HCT116 (cell line): ENCODE measurements around the gene FADS6. TPM values are rescaled to one million over a fixed set of nuclear protein-coding genes. Genes with fewer than 3 reads are reported as not detected.

ENCODE experiments used
- ATAC-seq: fragments of 200-7000 bp; cut with Tn5 transposase; 2 replicates; pipeline ENCODE4 v1.9.1; 2020; ENCODE audit warnings: mild to moderate bottlenecking, moderate library complexity
- BruUV-seq: library from RNA; stranded (reverse); fragments of 400-500 nt; replicated peaks from 2 replicates; lab custom pipeline; 2021; lab: Mats Ljungman, UMichigan
- CTCF ChIA-PET: fragments of 300-600 bp; sonication (Branson Sonifier 250); formaldehyde crosslinking; loops from one replicate; lab custom pipeline; 2021; ENCODE audit warnings: antibody characterized with exemption; lab: Charles Lee
- POLR2A ChIA-PET: fragments of 300-600, 350-600 bp; sonication (Branson Sonifier 250); formaldehyde crosslinking; loops from one replicate; lab custom pipeline; 2021; ENCODE audit warnings: antibody characterized with exemption; lab: Charles Lee
- RAD21 ChIA-PET, 2 experiments: fragments of 300-600 bp; sonication (Branson Sonifier 250); formaldehyde crosslinking; loops; one replicate each; lab custom pipeline; 2023; ENCODE audit warnings: low total read pairs in 2 of 2; ENCODE audit not compliant: uncharacterized antibody in 2 of 2, unreplicated experiment in 2 of 2, low non-redundant PET in 1 of 2; lab: Charles Lee
- DNase-seq: peaks from one replicate; pipeline ENCODE4 v3.0.0-alpha.2; 2010; ENCODE audit warnings: low read depth, low spot score
- H2AFZ ChIP-seq: fragments of 200-600 bp; shearing (Covaris generic), sonication (generic); 2 replicates; pipeline ENCODE4 v1.6.1; 2017; ENCODE audit warnings: low read depth, mixed run types, mixed read lengths, antibody characterized with exemption, low read length; ENCODE audit not compliant: poor library complexity, severe bottlenecking
- H3K27ac ChIP-seq: 2 replicates; pipeline ENCODE4 v1.5.1; 2012; ENCODE audit warnings: low read depth, low read length
- H3K27me3 ChIP-seq: fragments of 200-600 bp; sonication (generic); 2 replicates; pipeline ENCODE4 v1.6.1; 2016; ENCODE audit warnings: mixed run types, low read length, mixed read lengths; ENCODE audit not compliant: insufficient read depth
- H3K36me3 ChIP-seq, 2 experiments: fragments of 200-500 bp in 1 of 2; fragments of 200-600 bp in 1 of 2; sonication (Bioruptor generic) in 1 of 2; sonication (generic) in 1 of 2; 2 replicates each; pipeline versions ENCODE4 v1.5.1 to v1.6.1; 2014 to 2016; ENCODE audit warnings: low read length in 2 of 2, inconsistent platforms in 1 of 2, mixed read lengths in 1 of 2, mixed run types in 1 of 2; ENCODE audit not compliant: insufficient read depth in 2 of 2, control insufficient read depth in 1 of 2
- H3K4me1 ChIP-seq, 2 experiments: fragments of 200-600 bp in 1 of 2; sonication (generic) in 1 of 2; 2 replicates each; pipeline versions ENCODE4 v1.5.1 to v1.6.1; 2012 to 2017; ENCODE audit warnings: low read length in 2 of 2, inconsistent platforms in 1 of 2, mild to moderate bottlenecking in 1 of 2, mixed read lengths in 1 of 2, mixed run types in 1 of 2, moderate library complexity in 1 of 2; ENCODE audit not compliant: insufficient read depth in 2 of 2, control insufficient read depth in 1 of 2
- H3K4me2 ChIP-seq: fragments of 200-600 bp; sonication (generic); 2 replicates; pipeline ENCODE4 v1.6.1; 2017; ENCODE audit warnings: mixed run types, low read length, mixed read lengths
- H3K4me3 ChIP-seq, 2 experiments: fragments of 200-600 bp in 1 of 2; sonication (generic) in 1 of 2; replicated peaks in 1 of 2; 2 replicates each; pipeline ENCODE4 v1.5.1; 2011 to 2016; ENCODE audit warnings: low read length in 2 of 2, control low read depth in 1 of 2, low read depth in 1 of 2, mild to moderate bottlenecking in 1 of 2, mixed read lengths in 1 of 2, mixed run types in 1 of 2
- H3K79me2 ChIP-seq: fragments of 200-600 bp; sonication (generic); 2 replicates; pipeline ENCODE4 v1.6.1; 2017; ENCODE audit warnings: mild to moderate bottlenecking, mixed run types, low read length, moderate library complexity, mixed read lengths; ENCODE audit not compliant: insufficient read depth
- H3K9ac ChIP-seq: fragments of 200-600 bp; sonication (generic); 2 replicates; pipeline ENCODE4 v1.6.1; 2016; ENCODE audit warnings: low read length, mixed read lengths
- H3K9me2 ChIP-seq: fragments of 200-600 bp; sonication (generic), shearing (Covaris generic); 2 replicates; pipeline ENCODE4 v1.6.1; 2017; ENCODE audit warnings: mixed run types, mild to moderate bottlenecking, moderate library complexity; ENCODE audit not compliant: insufficient read depth
- H3K9me3 ChIP-seq, 2 experiments: fragments of 200-500 bp in 1 of 2; fragments of 200-600 bp in 1 of 2; sonication (Bioruptor generic) in 1 of 2; sonication (generic) in 1 of 2; 2 replicates each; pipeline ENCODE4 v1.6.1; 2014 to 2017; ENCODE audit warnings: low read length in 2 of 2, mixed read lengths in 2 of 2, inconsistent platforms in 1 of 2, low read depth in 1 of 2, mild to moderate bottlenecking in 1 of 2, mixed run types in 1 of 2, moderate library complexity in 1 of 2; ENCODE audit not compliant: control insufficient read depth in 1 of 2, insufficient read depth in 1 of 2
- H4K20me1 ChIP-seq: fragments of 200-600 bp; sonication (generic), shearing (Covaris generic); 2 replicates; pipeline ENCODE4 v1.6.1; 2017; ENCODE audit warnings: mixed run types, mild to moderate bottlenecking, moderate library complexity; ENCODE audit not compliant: insufficient read depth
- EGR1 ChIP-seq: IDR thresholded peaks from 2 replicates; pipeline ENCODE4 v1.6.1; 2012; ENCODE audit warnings: low read depth
- EZH2 ChIP-seq: fragments of 200-600 bp; sonication (generic); IDR thresholded peaks from 2 replicates; pipeline ENCODE4 v1.6.1; 2017; ENCODE audit warnings: antibody characterized with exemption, mixed run types
- POLR2A ChIP-seq: IDR thresholded peaks from 2 replicates; pipeline ENCODE4 v1.7.0; 2011; ENCODE audit warnings: borderline replicate concordance; ENCODE audit not compliant: insufficient read depth, insufficient read length; ENCODE audit errors: extremely low read depth
- POLR2AphosphoS5 ChIP-seq: IDR thresholded peaks from 2 replicates; pipeline ENCODE4 v1.6.1; 2011; ENCODE audit warnings: mild to moderate bottlenecking, low read depth, low read length, moderate library complexity
- SIN3A ChIP-seq: IDR thresholded peaks from 2 replicates; pipeline ENCODE4 v1.6.1; 2012; ENCODE audit warnings: low read depth
- SP1 ChIP-seq: IDR thresholded peaks from 2 replicates; pipeline ENCODE4 v1.6.1; 2012; ENCODE audit warnings: low read depth
- TCF7L2 ChIP-seq: IDR thresholded peaks from 2 replicates; pipeline ENCODE4 v1.7.0; 2011; ENCODE audit warnings: borderline replicate concordance, inconsistent platforms; ENCODE audit not compliant: insufficient read depth, insufficient read length; ENCODE audit errors: extremely low read depth
- YY1 ChIP-seq: IDR thresholded peaks from 2 replicates; pipeline ENCODE4 v1.6.1; 2011; ENCODE audit warnings: low read length, low read depth, moderate library complexity, mild to moderate bottlenecking; ENCODE audit not compliant: insufficient replicate concordance; ENCODE audit errors: extremely low read depth
- ZFX ChIP-seq: fragments of 450-650 bp; IDR thresholded peaks from 2 replicates; pipeline ENCODE4 v1.6.1; 2017
- ZNF274 ChIP-seq: fragments of 200-500 bp; sonication (Bioruptor generic); IDR thresholded peaks from 2 replicates; pipeline ENCODE4 v1.6.1; 2014; ENCODE audit warnings: mild to moderate bottlenecking, low read depth, low read length, inconsistent platforms
- intact Hi-C: fragments of 100-400 bp; cut with micrococcal nuclease; formaldehyde crosslinking; loops from 2 replicates; pipeline ENCODE4 v1.10.0; 2022
- total RNA-seq: library from RNA; stranded (reverse); gene quantifications from one replicate; pipeline ENCODE4 v1.2.1, GENCODE V29; 2021; ENCODE audit not compliant: unreplicated experiment
- TF ChIP-seq, protein P1 (sequence below): IDR thresholded peaks from 2 replicates; pipeline ENCODE4 v1.6.1; 2012; ENCODE audit warnings: low read depth
- TF ChIP-seq, protein P2 (sequence below): IDR thresholded peaks from 2 replicates; pipeline ENCODE4 v1.6.1; 2012
- TF ChIP-seq, protein P3 (sequence below), 3 experiments: fragments of 200-600 bp in 1 of 3; sonication (generic) in 1 of 3; IDR thresholded peaks in 2 of 3; conservative IDR thresholded peaks in 1 of 3; 2 replicates each; pipeline ENCODE4 v1.5.1; 2012 to 2017; ENCODE audit warnings: low read depth in 2 of 3, low read length in 2 of 3, antibody characterized with exemption in 1 of 3, borderline replicate concordance in 1 of 3, control low read depth in 1 of 3, mild to moderate bottlenecking in 1 of 3, mixed read lengths in 1 of 3, mixed run types in 1 of 3, moderate library complexity in 1 of 3; ENCODE audit not compliant: insufficient read depth in 1 of 3
- TF ChIP-seq, protein P4 (sequence below): IDR thresholded peaks from 2 replicates; pipeline ENCODE4 v1.6.1; 2012

Gene FADS6
- total RNA-seq, 1 experiment from 2014 or later, result not detected

DNA sequence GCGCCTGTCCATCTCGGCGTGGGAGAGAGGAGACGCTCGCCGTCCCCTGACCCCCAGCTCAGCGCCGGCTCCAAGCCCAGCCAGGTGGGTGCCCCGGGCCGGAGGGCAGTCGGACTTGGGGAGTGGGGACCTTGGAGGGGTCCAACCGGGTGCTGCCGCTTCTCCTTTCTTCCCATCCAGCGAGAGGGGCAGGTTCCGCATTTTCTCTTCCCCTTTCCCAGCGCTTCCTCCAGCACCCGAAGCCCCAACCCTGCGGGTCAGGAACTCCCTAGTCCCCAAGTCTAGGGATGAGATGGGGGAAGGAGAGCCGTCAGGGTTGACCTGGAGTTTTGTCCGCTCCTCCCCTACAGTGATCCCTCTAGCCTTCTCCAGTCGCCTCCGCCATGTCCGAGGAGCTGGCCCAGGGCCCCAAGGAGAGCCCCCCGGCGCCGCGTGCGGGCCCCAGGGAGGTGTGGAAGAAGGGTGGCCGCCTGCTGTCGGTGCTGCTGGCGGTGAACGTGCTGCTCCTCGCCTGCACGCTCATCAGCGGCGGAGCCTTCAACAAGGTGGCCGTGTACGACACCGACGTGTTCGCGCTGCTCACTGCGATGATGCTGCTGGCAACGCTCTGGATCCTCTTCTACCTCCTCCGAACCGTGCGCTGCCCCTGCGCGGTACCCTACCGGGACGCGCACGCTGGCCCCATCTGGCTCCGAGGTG, 31.0 kb upstream of the FADS6 start, which contains the start of gene OTOP2:
OTOP2 (plus strand) TSS at position 24 of the 699 bp plus-strand sequence; CDS start at position 384, 360 bp downstream.
- no peaks in the 10 kb centered on the region for H4K20me1 ChIP-seq
- peak within 1 kb of the TSS; percentile 78 for H2AFZ ChIP-seq
- POLR2A ChIA-PET, result no interaction called here
- H3K4me3 ChIP-seq, result peak within 1 kb of the TSS; percentile 58 to 65
- BruUV-seq, result no TSS peak
- TF ChIP-seq EGR1 (no peak), SIN3A (no peak), ZFX (no peak), SP1 (no peak), ZNF274 (no peak), TCF7L2 (no peak), YY1 (no peak), EZH2 (no peak), POLR2A (no peak), POLR2AphosphoS5 (no peak)
- TF ChIP-seq, protein P1, sequence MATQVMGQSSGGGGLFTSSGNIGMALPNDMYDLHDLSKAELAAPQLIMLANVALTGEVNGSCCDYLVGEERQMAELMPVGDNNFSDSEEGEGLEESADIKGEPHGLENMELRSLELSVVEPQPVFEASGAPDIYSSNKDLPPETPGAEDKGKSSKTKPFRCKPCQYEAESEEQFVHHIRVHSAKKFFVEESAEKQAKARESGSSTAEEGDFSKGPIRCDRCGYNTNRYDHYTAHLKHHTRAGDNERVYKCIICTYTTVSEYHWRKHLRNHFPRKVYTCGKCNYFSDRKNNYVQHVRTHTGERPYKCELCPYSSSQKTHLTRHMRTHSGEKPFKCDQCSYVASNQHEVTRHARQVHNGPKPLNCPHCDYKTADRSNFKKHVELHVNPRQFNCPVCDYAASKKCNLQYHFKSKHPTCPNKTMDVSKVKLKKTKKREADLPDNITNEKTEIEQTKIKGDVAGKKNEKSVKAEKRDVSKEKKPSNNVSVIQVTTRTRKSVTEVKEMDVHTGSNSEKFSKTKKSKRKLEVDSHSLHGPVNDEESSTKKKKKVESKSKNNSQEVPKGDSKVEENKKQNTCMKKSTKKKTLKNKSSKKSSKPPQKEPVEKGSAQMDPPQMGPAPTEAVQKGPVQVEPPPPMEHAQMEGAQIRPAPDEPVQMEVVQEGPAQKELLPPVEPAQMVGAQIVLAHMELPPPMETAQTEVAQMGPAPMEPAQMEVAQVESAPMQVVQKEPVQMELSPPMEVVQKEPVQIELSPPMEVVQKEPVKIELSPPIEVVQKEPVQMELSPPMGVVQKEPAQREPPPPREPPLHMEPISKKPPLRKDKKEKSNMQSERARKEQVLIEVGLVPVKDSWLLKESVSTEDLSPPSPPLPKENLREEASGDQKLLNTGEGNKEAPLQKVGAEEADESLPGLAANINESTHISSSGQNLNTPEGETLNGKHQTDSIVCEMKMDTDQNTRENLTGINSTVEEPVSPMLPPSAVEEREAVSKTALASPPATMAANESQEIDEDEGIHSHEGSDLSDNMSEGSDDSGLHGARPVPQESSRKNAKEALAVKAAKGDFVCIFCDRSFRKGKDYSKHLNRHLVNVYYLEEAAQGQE, result no peak
- TF ChIP-seq, protein P2, sequence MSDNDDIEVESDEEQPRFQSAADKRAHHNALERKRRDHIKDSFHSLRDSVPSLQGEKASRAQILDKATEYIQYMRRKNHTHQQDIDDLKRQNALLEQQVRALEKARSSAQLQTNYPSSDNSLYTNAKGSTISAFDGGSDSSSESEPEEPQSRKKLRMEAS, result no peak
- TF ChIP-seq, protein P3, sequence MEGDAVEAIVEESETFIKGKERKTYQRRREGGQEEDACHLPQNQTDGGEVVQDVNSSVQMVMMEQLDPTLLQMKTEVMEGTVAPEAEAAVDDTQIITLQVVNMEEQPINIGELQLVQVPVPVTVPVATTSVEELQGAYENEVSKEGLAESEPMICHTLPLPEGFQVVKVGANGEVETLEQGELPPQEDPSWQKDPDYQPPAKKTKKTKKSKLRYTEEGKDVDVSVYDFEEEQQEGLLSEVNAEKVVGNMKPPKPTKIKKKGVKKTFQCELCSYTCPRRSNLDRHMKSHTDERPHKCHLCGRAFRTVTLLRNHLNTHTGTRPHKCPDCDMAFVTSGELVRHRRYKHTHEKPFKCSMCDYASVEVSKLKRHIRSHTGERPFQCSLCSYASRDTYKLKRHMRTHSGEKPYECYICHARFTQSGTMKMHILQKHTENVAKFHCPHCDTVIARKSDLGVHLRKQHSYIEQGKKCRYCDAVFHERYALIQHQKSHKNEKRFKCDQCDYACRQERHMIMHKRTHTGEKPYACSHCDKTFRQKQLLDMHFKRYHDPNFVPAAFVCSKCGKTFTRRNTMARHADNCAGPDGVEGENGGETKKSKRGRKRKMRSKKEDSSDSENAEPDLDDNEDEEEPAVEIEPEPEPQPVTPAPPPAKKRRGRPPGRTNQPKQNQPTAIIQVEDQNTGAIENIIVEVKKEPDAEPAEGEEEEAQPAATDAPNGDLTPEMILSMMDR (IDR thresholded peaks at IDR 0.05 in 2 of 3, conservative IDR thresholded peaks at IDR 0.05 in 1 of 3; ENCODE audit: borderline replicate concordance in 1 of 3, insufficient read depth in 1 of 3, low read depth in 2 of 3, low read length in 2 of 3), result no peak
- TF ChIP-seq, protein P4, sequence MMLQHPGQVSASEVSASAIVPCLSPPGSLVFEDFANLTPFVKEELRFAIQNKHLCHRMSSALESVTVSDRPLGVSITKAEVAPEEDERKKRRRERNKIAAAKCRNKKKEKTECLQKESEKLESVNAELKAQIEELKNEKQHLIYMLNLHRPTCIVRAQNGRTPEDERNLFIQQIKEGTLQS, result no peak
- TF ChIP-seq, all 23 proteins: peak for 0
- no peak within 1 kb of the TSS for H3K27ac ChIP-seq
- no peak for ATAC-seq
- H3K9ac ChIP-seq, result peak within 1 kb of the TSS; percentile 64
- no peaks in the 10 kb centered on the region for H3K9me2 ChIP-seq
- H3K4me2 ChIP-seq, result peak within 1 kb of the TSS; percentile 97
- H3K36me3 ChIP-seq, result no peaks in the 10 kb centered on the region
- H3K9me3 ChIP-seq, result no peaks in the 10 kb centered on the region
- RAD21 ChIA-PET, result interaction anchor here in 1 of 2 experiments (1.2 kb wide), 1 partner anchor 36 kb away, joined by 4 read pairs; no protein-coding TSS in a partner anchor
- intact Hi-C loops, result no loop called here
- peaks cover 4% of the 10 kb centered on the region; the same call in 1 of the 2 replicates for H3K27me3 ChIP-seq
- no peaks in the 10 kb centered on the region for H3K79me2 ChIP-seq
- no peak for DNase-seq
- CTCF ChIA-PET, result interaction anchor here (0.7 to 2.8 kb wide), 6 partner anchors 25 to 247 kb away, joined by 3 to 21 read pairs (median 4); no protein-coding TSS in a partner anchor
- H3K4me1 ChIP-seq, result peaks cover 16 to 37% of the 10 kb centered on the region in 2 experiments
